GM20000 (cell line): ENCODE results near the gene IRAK2.

Experiments used
- DNase-seq: peaks from one replicate; pipeline ENCODE4 v3.0.0; 2012; ENCODE audit warnings: low spot score
- TF ChIP-seq, protein P1 (sequence below): IDR thresholded peaks from 2 replicates; pipeline ENCODE4 v1.5.1; 2012; ENCODE audit warnings: mild to moderate bottlenecking, control low read depth; ENCODE audit errors: extremely low read depth, missing control alignments

IRAK2 gene

DNA sequence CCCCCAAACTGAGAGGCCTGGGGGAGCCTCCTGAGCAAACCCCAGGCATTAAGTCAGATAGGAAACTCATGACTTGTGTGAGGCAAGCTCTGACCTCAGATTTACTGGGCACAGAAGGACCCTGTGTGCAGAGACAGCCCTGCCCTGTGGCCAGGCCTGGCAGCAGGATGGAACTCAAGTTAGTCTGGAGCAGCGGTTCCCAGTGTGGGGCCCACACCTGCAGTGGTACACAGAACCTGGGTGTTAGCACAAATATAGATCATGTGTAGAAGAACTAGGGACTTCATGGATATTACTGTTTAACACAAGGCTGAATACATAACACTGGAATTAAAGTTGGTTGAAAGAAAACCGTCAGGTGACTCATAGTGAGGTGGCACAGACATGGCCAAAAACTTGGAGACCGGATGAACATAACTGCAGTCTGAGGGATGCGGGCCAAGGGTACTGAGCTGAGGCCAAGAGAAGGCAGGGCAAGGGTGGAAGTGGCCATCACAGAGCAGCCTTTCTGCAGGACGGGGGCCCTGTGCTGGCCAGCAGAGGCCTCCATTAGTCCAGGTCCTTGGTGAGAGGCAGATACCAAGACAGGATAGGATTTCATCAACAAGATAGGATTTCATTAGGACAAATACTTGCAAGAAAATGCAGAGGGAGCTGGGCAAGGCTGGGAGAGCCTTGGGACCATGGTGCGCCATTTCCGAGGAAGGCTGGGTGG lies 40.9 kb downstream of the IRAK2 start:
- no peak for DNase-seq

DNA sequence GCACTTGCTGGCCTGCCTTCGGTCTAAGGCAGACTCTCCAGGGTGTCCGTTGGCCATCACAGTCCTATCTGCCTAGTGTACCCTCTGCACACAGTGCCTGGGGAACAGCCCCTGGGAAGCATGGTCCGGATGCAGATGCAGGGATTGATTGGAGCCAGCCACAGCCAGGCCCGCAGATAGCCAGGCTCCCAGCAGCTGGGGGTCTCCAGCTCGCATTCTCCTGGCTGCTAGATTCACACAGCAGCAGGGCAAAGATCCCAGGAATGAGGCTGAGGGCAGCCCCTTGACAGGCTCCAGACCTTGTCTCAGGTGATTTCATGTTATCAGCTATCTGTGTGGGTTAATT lies 41.4 kb downstream of the IRAK2 start:
- TF ChIP-seq, protein P1, sequence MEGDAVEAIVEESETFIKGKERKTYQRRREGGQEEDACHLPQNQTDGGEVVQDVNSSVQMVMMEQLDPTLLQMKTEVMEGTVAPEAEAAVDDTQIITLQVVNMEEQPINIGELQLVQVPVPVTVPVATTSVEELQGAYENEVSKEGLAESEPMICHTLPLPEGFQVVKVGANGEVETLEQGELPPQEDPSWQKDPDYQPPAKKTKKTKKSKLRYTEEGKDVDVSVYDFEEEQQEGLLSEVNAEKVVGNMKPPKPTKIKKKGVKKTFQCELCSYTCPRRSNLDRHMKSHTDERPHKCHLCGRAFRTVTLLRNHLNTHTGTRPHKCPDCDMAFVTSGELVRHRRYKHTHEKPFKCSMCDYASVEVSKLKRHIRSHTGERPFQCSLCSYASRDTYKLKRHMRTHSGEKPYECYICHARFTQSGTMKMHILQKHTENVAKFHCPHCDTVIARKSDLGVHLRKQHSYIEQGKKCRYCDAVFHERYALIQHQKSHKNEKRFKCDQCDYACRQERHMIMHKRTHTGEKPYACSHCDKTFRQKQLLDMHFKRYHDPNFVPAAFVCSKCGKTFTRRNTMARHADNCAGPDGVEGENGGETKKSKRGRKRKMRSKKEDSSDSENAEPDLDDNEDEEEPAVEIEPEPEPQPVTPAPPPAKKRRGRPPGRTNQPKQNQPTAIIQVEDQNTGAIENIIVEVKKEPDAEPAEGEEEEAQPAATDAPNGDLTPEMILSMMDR = no peak
- no peak for DNase-seq

More for the DNA sequence above, 40.9 kb downstream of the IRAK2 start:
- TF ChIP-seq, protein P1 = no peak

DNA sequence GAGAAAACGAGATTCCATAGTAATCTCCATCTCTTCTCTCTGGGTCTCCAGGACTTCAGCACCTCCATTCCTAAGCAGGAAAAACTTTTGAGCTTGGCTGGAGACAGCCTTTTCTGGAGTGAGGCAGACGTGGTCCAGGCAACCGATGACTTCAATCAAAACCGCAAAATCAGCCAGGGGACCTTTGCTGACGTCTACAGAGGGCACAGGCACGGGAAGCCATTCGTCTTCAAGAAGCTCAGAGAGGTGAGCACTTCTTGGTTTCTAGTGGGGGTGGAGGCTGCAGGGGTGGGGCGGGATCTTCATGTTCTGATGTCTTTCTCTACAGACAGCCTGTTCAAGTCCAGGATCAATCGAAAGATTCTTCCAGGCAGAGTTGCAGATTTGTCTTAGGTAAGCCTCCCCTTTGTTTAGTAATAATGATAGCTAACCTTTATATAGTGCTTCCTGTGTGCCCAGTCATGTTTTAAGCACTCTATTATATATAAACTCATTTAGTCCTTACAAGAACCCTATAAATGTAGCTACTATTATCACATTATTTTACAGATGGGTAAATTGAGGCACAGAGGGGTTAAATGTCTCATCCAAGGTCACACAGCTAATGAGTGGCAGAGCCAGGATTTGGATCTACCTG lies 48.6 kb downstream of the IRAK2 start:
- no peak for DNase-seq
- TF ChIP-seq, protein P1 = no peak

DNA sequence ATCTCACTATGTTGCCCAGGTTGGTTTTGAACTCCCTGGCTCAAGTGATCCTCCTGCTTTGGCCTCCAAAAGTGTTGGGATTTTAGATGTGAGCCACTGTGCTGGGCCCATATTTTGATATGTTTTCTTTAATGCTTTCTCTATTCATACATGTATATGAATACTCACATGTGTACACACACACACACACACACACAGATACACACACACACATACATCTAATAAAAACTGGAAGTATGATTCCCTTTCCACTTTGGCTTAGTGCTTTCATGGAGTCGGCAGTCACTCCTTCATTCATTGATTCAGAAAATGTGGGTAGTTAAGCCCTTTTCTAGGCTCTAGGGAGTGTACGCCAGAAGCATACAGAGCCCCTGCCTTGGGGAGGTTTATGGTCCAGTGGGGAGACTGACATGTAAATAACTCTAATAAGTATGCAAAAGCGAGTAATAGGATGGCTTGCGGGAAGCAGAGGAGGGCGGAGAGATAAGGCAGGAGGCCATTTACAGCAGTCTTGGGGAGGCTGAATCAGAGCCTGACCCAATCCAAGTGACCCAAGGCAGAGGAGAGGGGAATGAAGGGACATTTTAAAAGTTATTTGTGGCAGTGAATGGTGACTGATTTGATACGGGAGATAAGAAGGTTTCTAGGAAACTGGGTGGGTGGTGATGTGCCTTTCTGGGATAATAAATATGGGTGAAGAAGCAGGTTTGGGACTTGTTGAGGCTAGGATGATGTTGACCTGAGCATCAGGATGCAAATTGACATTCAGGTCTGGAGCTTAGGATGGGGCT lies 51.1 kb downstream of the IRAK2 start:
- TF ChIP-seq, protein P1 = no peak
- no peak for DNase-seq

DNA sequence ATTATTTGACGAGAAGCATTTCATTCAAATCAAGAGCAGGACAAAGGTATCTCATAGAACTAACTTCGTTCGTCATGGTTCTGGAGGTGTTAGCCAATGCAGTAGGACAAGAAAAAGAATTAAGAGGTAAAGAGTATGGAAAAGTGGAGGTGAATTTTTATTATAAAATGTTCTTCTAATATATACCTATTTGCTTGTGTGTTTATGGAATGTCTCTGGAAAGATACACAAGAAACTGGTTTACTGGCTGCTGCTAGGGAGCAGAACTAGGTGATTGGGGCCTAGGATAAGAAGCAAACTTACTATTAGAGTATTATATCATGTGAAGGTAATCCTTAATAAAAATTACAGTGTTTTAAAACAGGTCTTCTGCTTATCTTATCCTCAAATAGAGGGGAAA lies 52.6 kb downstream of the IRAK2 start:
- no peak for DNase-seq
- TF ChIP-seq, protein P1 = no peak

DNA sequence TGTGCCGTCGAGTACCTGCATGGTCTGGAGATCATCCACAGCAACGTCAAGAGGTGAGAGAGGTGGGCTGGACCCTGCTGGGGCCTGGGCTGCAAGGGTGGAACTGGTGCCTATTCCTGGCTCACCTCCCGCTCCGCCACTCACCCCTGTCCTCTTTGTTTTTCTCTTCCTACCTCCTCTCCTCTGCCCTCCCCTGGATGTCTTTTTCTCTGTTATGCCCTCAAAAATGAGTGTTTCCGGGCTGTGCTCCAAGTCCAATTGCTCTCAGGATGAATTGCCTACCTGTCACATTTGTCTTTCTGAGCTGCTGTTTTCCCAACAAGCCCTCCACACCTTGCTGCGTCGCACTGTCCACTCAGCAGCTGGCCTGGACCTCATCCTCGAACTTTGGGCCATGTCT lies 55.0 kb downstream of the IRAK2 start:
- TF ChIP-seq, protein P1 = no peak
- no peak for DNase-seq
